HG02623 (cell line): ENCODE measurements around the gene FCRL3.
"Not testable (repeated sequence)": the region's sequence is repeated elsewhere in the genome, so short reads cannot be mapped to it uniquely, and the experiment has no call there.

Source experiments
- ATAC-seq: cut with Tn5 transposase; IDR thresholded peaks from one replicate; pipeline ENCODE4 v1.9.1; 2021; ENCODE audit warnings: moderate library complexity; ENCODE audit not compliant: unreplicated experiment

Gene FCRL3, protein sequence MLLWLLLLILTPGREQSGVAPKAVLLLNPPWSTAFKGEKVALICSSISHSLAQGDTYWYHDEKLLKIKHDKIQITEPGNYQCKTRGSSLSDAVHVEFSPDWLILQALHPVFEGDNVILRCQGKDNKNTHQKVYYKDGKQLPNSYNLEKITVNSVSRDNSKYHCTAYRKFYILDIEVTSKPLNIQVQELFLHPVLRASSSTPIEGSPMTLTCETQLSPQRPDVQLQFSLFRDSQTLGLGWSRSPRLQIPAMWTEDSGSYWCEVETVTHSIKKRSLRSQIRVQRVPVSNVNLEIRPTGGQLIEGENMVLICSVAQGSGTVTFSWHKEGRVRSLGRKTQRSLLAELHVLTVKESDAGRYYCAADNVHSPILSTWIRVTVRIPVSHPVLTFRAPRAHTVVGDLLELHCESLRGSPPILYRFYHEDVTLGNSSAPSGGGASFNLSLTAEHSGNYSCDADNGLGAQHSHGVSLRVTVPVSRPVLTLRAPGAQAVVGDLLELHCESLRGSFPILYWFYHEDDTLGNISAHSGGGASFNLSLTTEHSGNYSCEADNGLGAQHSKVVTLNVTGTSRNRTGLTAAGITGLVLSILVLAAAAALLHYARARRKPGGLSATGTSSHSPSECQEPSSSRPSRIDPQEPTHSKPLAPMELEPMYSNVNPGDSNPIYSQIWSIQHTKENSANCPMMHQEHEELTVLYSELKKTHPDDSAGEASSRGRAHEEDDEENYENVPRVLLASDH

DNA sequence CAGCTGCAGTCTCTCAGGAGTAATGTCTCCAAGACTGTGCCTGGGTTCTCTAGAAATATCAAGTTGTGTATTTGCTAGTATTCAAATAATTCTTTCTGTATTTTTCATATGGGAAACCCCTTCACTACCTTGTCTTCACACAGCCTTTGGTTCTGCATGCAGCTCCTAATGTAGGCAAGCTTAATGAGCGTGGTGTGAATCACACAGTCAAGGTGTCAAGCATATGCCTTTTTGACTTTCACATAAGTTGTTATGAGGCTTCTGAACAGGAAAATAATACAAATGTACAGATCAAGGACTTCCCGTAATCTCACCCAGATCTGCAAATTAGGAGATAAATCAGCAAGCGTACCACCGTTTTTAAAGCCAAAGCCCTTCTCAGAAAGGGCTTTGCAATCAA, at the start of gene FCRL3:
TSS of gene FCRL3 (minus strand) at position 38 of the 400 bp plus-strand sequence. CDS start 280 bp downstream, outside the sequence.
- ATAC-seq = no peak

DNA sequence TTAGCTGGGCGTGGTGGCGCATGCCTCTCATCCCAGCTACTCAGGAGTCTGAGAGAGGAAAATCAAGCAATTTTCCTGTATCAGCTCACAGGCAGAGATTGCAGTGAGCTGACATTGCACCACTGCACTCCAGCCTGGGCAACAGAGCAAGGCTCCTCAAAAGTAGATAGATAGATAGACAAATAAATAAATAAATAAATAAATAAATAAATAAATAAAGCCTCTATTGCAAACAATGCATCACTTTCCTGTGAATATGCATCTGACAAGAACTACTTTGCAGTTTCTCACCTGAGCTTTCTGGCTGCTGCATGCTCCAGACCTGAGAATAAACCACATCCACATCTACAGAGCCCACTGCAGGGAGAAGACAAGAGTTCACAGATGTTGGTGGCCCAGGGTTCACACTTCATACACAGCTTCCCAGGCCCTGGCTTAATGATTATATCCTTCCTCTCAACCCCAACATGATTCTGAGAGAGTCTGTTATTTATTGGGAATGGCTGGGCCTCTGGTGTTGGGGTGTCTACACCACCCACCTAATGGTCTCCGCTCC, 47.8 kb upstream of the FCRL3 start:
- ATAC-seq = no peak

DNA sequence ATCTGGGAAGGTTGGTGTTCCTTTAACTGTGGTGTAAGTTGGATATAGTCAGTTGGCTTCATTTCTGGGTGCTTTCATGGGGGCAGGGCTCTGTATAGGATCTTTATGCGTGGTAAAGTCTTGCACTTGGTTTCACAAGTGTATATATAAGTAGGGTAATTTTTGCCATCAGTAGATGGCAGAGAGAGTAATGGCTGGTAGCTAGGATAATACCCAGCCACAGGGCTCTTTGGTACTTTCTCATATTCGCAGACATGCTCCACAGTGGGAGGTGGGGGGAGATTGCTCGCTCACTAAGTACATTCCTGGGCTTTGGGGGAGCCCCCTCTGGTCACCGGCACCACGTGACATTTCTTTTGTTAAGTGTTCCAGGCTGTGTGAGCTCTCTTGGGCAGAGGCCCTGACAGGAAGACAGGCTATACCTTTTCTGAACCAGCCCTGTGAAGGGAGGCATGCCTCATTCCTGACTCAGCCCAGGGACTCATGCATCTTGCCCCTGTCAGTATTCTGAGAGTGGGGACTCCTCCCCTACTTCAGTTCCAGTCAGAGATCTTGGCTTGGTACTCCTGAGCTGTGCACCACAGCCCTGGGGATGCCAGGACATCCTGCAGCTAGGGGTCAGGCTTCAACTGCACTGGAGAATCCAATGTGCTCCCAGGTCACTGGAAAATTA, 38.8 kb upstream of the FCRL3 start:
- no peak for ATAC-seq

DNA sequence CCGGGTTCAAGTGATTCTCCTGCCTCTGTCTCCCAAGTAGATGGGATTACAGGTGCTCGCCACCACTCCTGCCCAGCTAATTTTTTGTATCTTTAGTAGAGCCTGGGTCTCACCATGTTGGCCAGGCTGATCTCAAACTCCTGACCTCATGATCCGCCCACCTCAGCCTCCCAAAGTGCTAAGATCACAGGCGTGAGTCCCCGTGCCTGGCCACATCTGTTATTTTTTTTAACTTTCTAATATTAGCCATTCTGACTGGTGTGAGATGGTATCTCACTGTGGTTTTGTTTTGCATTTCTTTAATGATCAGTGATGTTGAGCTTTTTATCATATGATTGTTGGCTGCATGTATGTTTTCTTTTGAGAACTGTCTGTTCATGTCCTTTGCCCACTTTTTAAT, 35.4 kb upstream of the FCRL3 start:
- ATAC-seq = not testable (repeated sequence)

DNA sequence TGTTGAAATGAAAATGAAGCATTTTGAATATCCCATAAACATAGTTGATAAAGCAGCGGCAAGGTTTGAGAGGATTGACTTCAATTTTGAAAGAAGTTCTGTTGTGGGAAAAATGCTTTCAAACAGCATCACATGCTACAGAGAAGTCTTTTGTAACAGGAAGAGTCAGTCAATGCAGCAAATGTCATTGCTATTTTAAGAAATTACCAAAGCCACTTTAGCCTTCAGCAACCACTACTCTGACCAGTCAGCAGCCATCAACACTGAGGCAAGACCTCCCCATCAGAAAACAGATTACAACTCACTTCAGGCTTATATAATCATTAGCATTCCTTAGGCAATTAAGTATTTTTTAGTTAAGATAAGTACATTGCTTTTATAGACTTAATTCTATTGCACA, 33.8 kb upstream of the FCRL3 start:
- no peak for ATAC-seq

DNA sequence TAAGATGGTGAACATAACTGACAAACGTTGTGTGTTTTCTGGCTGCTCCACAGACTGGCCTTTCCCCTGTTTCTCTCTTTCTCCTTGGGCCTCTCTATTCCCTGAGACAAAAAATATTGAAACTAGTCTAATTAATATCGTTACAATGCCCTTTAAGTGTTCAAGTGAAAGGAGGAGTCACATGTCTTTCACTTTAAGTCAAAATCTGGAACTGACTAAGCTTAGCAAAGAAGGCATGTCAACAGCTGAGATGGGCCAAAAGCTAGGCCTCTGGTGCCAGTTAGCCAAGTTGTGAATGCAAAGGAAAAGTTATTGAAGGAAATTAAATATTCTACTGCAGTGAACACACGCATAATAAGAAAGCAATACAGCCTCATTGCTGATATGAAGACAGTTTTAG, 32.2 kb upstream of the FCRL3 start:
- no peak for ATAC-seq

DNA sequence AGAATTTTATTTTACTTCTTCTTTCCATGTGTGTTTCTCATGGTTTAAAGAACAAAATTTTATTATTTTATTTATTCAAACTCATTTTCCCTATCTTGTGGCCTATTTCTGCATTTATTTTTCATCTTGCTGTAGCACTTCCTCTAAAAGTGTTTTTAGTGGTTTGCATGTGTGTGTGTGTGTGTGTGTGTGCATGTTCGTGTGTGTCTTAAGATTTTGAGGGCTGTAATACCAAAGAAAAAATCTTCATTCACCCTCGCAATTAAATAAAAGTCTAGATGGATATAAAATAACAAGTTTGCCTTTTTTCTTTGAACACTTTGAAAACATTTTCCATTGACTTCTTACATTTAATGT, 24.6 kb upstream of the FCRL3 start:
- no peak for ATAC-seq

DNA sequence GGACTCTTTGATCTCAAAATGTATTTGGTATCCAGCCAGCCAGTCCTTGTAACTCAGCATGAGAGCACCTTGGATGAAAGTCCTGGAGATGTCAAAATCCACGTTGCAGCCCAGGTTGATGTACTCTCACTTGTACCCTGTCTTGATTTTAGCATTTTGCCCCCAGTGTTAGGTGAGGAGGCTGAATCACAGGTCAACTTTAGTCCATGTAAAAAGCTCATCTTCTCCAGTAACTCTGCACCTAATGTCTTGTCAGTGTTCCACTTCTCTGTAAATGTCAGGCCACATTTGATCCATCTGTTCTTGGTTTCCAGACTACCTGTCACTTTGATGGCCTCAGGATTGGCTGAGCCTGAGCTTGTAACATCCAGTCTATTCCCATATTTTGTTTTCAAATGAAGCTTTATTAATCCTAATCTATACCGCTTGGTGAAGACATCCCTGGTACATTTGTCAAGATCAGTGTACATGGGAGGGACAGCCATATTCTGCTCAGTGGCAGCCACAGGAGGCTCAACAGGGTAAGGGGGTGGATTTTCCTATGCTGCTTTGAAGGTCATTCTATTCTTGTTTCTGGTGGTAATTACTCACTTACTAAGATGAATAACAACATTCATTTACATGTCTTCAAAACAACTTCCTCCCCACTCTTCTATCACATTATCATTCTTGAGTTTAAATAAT, 24.1 kb upstream of the FCRL3 start:
- ATAC-seq = no peak

DNA sequence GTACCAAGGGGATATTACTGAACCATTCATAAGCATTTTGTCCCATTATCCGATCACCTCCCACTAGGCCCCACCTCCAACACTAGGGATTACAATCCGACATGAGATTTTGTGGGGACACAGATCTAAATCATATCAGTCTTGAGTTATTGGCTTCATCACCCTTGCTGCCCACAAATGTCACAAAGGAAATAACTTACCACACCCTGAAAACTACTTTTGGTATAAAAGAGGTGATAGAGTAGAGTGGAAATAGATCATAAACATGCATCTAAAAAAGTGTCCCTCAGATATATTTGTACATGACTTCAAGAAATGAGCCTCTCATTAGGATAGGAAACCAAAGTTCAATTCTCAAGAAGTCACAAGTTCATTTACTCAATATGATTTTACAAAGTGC, 22.6 kb upstream of the FCRL3 start:
- ATAC-seq = no peak

DNA sequence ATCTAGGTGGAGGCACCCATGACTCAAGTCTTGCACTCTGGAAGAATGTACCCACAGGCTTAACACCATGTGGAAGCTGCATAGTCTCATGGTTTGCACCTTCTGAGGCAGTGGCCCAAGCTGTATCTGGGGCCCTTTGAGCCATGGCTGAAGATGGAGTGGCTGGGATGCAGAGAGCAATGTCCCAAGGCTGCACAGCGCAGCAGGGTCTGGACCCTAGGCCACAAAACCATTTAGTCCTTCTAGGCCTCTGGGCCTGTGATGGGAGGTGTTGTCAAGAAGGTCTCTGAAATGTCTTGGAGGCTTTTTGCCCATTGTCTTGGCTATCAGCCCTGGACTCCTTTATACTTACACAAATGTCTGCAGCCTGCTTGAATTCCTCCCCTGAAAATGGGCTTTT, 21.4 kb upstream of the FCRL3 start:
- no peak for ATAC-seq

DNA sequence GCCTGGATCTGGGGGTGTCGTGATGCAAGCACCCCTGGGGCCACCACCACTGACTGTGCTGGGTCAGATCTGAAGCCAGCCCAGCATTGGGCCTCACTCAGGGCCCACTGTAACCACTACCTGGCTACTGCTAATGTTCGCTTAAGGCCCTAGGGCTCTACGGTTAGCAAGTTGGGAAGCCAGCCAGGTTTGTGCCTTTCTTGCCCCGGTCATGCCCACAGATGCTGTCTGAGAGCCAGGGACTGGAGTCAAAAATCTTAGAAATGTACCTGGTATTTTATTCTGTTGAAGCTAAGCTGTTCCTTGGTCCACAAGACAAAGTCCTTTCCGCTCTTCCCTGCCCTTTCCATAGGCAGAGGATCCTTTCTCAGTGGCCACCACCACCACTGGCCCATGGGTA, 15.2 kb upstream of the FCRL3 start:
- no peak for ATAC-seq

DNA sequence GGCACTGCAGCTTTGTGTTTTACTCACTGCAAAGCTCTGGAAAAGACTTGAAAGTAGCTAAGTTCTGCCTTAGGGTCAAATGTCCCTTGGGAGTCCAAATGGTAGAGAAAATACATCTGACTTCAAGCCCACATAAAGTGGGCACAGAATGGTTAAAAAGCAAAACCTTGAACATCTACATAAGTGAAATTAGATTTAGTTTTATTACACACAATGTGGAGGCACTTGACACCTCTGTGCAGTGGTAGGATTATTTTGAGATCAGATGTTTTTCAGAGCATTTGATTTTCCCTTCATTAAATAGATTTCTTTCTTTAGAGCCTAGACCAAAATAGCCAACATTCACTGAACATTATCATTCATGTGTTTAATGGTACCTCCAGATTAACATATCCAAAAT, 11.2 kb upstream of the FCRL3 start:
- no peak for ATAC-seq

DNA sequence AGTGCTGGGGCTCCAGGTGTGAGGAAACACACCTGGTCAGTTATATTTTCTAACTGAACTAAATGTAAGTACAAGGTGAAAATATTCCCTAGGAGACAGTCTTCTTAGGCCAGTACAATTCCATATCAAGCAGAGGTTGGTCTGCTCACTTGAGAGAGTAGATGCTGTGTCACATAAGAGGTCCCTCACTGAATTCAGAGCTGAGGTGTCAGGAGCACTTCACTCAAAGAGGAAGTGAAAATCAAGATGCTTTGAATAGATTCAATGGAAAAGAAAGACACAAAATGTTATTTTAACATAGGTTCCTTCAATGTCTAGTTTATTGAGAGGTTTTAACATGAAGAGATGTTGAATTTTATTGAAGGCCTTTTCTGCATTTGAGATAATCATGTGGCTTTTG, 4.3 kb upstream of the FCRL3 start:
- no peak for ATAC-seq

DNA sequence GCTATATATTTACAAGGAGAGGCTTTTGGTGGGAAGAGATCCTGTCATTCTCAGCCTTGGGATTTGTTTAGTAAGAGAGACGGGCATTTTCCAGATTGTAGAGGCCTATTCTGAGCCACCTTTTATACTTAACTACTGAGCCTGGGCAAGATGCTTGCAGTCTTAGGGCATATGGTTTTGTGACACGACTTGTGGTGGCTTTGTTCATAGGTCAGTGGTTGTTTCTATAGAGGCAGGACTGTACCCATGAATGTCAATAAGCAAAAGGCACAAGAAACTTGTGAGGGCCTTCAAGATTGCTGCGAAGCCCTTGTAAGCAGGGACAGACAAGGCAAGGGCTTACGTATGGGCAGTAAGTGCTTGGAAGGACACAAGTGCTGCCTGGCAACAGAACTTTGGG, 3.4 kb upstream of the FCRL3 start:
- ATAC-seq = no peak

DNA sequence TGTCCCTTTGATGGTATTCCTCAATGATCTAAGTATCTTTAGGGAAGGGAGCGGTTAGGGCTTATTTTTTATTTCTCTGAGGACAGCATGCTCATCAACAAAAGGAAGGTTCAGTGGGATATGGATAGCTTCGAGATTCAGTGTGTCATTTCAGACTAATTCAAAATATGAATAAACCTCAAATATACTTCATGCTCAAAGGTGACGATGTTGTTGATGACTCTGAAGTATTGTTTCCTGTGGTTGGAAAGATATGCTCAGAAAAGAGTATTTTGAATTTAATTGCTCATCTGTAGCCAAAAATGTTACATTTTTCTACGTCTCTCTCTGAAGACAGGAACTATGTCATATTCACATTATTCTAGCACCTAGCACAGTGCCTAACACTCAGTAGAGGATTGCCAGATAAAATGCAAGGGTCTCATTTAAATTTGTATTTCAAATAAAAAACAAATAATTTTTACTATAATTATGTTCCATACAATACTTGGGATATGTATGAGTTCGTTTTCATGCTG, 1.8 kb upstream of the FCRL3 start:
- no peak for ATAC-seq

DNA sequence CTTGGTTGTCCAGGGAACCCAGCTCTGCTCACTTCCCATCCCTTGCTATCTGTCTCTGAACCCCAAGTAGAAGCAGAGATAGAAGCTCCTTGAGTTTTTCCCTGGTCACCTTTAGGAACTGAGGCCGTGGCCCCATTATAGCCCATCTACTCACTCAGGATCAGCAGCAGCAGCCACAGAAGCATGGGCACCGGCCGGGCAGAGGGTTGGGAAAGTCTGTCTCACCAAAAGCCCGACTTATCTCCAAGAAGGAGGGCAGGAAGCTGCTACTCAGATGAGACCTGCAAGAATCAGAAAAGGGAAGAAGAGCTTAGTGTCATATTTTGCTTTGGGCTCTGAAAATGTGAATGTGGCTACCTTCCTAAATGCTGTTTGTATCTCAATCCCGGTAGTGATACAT, 264 bp downstream of the FCRL3 start:
- ATAC-seq = no peak

DNA sequence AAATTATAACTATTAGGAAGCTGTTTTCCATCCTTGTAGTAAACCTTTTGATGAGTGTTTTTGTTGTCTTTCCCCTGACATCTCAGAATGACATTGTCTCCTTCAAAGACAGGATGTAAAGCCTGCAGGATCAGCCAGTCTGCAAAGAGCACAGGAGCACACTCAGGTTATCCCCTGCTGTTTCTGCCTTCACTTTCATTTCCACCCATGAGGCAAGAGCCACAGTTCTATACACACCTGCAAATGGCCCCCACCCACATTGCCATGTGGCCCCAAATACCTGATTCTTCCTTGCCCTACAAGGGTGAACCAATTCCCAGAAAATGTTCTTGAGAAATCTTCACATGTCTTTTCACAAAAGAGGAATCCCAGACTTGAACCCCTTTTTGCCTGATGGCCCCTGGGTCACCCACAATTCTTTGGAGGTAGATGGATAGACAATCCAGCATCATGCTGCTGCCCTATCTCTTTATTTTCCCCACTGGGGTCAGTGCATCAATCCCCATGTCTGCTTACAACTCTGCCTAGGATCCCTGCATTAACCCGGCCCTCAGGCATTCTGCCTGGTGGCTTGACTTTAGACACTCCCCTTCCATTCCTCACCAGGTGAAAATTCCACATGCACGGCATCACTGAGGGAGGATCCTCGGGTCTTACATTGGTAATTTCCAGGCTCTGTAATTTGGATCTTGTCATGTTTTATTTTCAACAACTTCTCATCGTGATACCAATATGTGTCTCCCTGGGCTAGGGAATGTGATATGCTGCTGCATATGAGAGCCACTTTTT, 2.6 kb downstream of the FCRL3 start:
- no peak for ATAC-seq

DNA sequence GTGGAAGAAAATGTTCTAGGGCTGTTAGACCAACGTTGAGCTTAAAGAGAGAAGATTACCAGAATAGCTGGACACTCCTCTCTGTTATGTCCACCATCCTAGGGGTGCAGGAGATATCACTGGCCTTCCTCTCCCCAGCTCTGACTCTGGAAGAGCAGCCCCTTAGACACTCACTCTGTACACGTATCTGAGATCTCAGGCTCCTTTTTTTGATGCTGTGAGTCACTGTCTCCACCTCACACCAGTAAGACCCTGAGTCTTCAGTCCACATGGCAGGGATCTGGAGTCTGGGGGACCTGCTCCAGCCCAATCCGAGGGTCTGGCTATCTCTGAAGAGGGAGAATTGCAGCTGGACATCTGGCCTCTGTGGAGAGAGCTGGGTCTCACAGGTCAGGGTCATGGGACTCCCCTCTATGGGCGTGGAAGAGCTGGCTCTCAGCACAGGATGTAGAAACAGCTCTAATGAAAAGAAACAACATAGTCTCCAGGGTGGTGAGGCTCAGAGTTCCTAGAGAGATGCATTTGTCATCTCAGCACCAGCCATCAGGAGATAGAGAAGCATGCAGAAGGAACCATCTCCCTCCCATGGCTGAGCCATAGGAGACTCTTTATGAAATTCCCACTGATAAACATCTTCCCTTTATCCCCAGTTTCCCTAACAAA, 3.5 kb downstream of the FCRL3 start:
- no peak for ATAC-seq

DNA sequence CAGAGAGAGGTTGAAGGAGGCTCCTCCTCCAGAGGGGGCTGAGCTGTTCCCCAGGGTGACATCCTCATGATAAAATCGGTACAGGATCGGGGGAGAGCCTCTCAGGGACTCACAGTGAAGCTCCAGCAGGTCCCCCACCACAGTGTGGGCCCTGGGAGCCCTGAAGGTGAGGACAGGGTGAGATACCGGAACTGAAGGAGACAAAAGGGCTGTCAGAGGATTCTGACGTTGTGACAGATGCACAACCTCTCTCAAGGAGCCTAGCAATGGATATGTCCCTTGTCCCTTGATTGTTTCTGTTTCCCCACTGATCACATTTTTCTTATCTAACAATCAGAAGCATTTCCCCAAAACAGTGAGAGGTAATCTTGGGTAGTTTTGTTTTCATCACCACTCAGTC, 5.2 kb downstream of the FCRL3 start:
- ATAC-seq = no peak
